ENCODE results near the gene CDK11B.
"Not testable (repeated sequence)": the region's sequence is repeated elsewhere in the genome, so short reads cannot be mapped to it uniquely, and the experiment has no call there.

The CDK11B gene

DNA sequence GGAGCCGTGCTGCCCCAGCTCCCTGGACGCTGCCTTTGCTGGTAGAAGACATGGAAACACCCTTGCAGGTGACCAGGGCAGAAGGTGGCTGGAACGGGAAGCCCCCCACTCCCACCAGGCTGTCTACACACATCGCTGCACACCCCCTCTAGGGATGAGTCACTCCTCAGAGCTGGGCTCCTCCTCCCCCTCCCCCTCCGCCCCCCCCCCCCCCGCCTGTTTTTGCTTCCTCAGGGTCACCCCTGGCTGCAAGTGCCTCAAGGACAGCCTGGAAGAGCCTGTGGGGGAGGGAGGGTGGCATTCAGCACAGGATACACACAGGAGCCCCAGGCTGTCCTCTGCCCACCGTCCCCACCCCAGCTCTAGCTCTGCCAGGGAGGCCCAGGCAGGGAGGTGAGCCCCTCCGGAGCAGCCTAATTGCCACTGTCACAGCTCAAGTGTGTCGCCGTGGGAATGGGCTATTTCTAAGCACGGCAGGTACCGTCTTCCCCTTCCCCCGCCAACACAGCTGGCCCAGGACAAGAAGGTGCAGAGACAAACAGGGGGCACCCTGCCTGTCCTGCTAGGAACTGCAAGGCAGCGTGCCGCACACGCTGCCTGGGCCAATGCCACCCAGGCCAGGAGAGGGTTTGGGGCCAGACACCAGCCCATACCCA, 61.4 kb downstream of the CDK11B start:
- DNase-seq, result no peak

DNA sequence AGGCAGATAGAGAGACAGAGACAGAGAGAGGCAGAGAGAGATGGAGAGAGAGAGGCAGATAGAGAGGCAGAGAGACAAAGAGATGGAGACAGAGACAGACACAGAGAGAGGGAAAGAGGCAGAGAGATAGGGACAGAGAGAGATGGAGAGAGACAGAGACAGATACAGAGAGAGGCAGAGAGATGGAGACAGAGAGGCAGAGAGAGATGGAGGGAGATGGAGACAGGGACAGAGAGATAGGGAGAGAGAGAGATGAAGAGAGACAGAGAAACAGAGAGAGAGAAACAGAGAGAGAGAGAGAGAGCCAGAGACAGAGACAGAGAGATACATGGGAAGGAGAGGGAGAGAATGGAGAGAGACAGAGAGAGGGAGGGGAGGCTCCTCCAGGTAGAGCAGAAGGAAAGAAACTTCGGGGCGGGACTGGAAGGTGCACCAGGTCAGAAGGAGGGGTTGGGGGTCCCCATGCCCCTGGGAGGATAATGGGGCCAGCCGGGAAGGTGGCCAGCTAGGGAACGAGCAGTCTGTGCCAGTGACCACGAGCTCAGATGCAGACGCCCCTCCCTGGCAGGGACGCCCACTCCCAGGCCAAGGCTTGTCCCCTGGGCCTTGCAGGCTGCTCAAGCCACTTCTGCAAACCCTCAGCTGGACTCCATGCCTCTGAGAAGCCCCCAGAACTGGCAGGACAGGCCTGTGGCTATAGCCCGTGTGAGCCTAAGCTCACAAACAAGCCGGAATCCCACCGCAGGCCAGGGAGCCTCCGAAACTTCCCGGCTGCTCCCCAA, 62.1 kb downstream of the CDK11B start:
- no peak for DNase-seq

DNA sequence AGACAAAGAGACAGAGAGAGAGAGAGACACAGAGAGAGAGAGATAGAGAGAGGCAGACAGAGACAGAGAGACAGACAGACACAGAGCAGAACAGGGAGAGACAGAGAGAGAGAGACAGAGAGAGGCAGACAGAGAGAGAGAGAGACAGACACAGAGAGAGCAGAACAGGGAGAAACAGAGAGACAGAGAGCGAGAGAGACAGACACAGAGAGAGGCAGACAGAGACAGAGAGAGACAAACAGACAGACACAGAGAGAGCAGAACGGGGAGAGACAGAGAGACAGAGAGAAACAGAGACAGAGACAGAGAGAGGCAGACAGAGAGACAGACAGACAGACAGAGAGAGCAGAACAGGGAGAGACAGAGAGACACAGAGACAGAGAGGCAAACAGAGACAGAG, 63.5 kb downstream of the CDK11B start:
- not testable (repeated sequence) for DNase-seq

DNA sequence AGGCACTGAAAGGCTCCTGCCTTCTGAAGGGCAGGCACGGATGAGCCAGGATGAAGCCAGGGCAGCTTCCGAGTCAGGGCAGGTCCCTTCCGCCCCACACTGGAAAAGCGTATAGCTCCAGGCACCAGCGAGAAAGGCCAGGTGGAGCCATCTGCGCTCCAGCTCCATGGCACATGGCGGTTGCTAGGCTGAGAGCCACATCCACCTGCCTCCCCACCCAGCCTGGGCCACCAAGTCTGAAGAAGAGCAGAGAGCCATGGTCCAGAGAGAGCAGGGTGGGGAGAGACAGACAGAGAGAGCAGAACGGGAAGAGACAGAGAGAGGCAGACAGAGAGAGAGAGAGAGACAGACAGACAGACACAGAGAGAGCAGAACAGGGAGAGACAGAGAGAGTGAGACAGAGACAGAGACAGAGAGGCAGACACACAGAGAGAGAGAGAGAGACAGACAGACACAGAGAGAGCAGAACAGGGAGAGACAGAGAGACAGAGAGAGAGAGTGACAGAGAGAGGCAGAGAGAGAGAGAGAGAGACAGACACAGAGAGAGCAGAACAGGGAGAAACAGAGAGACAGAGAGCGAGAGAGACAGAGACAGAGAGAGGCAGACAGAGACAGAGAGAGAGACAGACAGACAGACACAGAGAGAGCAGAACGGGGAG, 64.1 kb downstream of the CDK11B start:
- DNase-seq, result no peak

DNA sequence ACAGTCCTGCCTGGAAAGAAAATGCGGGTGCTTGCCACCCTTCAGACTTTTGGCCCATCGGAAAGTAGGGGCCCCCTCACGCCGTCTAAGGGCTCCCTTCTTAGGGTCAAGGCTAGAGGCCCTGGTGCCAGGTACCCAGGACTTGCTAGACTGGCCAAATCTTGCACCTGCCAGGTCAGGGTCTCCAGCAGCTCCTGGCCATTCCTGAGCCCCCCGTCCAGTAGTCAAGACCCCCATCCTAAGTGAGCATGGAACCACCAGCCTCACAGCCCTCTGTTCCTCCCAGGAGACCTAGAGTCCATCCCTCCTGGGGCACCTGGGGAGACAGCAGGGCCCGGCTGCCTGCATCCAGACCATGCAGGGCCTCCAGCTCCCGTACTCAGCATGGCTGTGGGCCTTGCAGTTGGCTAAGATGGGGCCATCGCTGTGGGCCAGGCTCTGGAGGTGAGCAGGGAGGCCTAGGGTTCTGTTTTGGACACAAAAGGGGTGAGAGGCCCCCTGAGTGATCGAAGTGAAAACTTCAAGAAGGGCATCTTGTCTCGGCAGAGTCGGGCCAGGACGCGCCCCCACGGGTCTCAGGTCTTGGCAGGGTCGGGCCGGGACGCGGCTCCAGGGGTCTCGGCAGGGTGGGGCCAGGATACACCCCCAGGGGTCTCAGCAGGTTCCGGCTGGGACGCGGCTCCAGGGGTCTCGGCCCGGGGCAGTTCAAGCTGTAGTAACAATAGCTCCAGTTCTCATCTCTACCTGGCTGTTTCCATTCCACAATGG, 64.8 kb downstream of the CDK11B start:
- DNase-seq, result no peak

DNA sequence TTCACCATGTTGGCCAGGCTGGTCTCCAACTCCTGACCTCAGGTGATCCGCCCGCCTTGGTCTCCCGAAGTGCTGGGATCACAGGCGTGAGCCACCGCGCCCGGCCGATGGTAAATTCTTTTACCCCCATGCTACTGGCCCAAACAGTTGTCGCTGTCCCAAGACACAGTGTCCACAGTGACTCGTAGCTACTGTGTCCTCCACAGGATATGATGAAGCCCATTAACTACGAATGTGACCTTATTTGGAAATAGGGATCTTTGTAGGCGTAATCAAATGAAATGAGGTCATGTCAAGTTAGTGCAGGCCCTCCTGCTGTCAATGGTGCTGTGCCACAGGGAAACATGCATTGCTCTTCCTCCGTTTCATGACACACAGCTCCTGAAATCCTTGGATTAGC, 67.4 kb downstream of the CDK11B start:
- DNase-seq, result no peak
